IMR-90 (cell line): ENCODE results near the gene RIMS1. TPM values are rescaled to one million over a fixed set of nuclear protein-coding genes. Genes with fewer than 3 reads are reported as not detected.

ENCODE experiments used
- ATAC-seq: fragments of 200-7000 bp; cut with Tn5 transposase; 2 replicates; pipeline ENCODE4 v1.9.1; 2020; ENCODE audit warnings: low read depth, mild to moderate bottlenecking, moderate library complexity
- BruUV-seq: library from RNA; stranded (reverse); fragments of 400-500 nt; replicated peaks from 2 replicates; lab custom pipeline; 2021; lab: Mats Ljungman, UMichigan
- CTCF ChIA-PET: fragments of 300-600 bp; formaldehyde crosslinking; extraction: SDS; loops from one replicate; lab custom pipeline; 2021; ENCODE audit warnings: antibody characterized with exemption; lab: Yijun Ruan, JAX
- POLR2A ChIA-PET: fragments of 300-600 bp; sonication (Branson Sonifier 250); formaldehyde crosslinking; loops from one replicate; lab custom pipeline; 2022; ENCODE audit warnings: antibody characterized with exemption; ENCODE audit not compliant: unreplicated experiment; lab: Charles Lee
- DNase-seq: peaks from one replicate; pipeline ENCODE4 v3.0.0; 2013
- H2AFZ ChIP-seq: replicated peaks from 2 replicates; pipeline ENCODE3; 2013; ENCODE audit warnings: low read length, mild to moderate bottlenecking; ENCODE audit not compliant: poor library complexity
- H2AK5ac ChIP-seq: 2 replicates; pipeline ENCODE4 v1.6.1; 2013; ENCODE audit warnings: low read depth, low read length, inconsistent platforms
- H2AK9ac ChIP-seq: replicated peaks from 2 replicates; pipeline ENCODE3; 2013; ENCODE audit warnings: mild to moderate bottlenecking, low read depth, low read length, moderate library complexity; ENCODE audit not compliant: poor library complexity
- H2BK120ac ChIP-seq: 2 replicates; pipeline ENCODE4 v1.6.1; 2013; ENCODE audit warnings: low read depth, low read length, inconsistent platforms
- H2BK15ac ChIP-seq: 3 replicates; pipeline ENCODE4 v1.6.1; 2013; ENCODE audit warnings: low read depth, low read length, inconsistent platforms
- H2BK20ac ChIP-seq: 2 replicates; pipeline ENCODE4 v1.6.1; 2013; ENCODE audit warnings: low read depth, mild to moderate bottlenecking, inconsistent platforms, low read length, moderate library complexity
- H2BK5ac ChIP-seq: 2 replicates; pipeline ENCODE4 v1.6.1; 2013; ENCODE audit warnings: mild to moderate bottlenecking, low read depth, low read length, inconsistent platforms; ENCODE audit not compliant: poor library complexity, severe bottlenecking
- H3K14ac ChIP-seq: replicated peaks from 2 replicates; pipeline ENCODE4 v1.6.1; 2013; ENCODE audit warnings: low read depth, low read length, inconsistent platforms
- H3K18ac ChIP-seq: 2 replicates; pipeline ENCODE4 v1.6.1; 2013; ENCODE audit warnings: low read depth, low read length, control low read depth
- H3K23ac ChIP-seq: 2 replicates; pipeline ENCODE4 v1.6.1; 2013; ENCODE audit warnings: low read depth, low read length, inconsistent platforms
- H3K27ac ChIP-seq: 2 replicates; pipeline ENCODE4 v1.5.1; 2013; ENCODE audit warnings: mild to moderate bottlenecking, control low read depth, low read length; ENCODE audit not compliant: insufficient read depth
- H3K27me3 ChIP-seq: 2 replicates; pipeline ENCODE4 v1.6.1; 2013; ENCODE audit warnings: low read length; ENCODE audit not compliant: control insufficient read depth, insufficient read depth
- H3K36me3 ChIP-seq: 2 replicates; pipeline ENCODE4 v1.6.1; 2013; ENCODE audit warnings: low read length, mixed read lengths; ENCODE audit not compliant: control insufficient read depth, insufficient read depth
- H3K4ac ChIP-seq: 2 replicates; pipeline ENCODE4 v1.6.1; 2013; ENCODE audit warnings: low read depth, low read length, inconsistent platforms
- H3K4me1 ChIP-seq: 2 replicates; pipeline ENCODE4 v1.6.1; 2013; ENCODE audit warnings: low read length, mixed read lengths; ENCODE audit not compliant: control insufficient read depth, insufficient read depth
- H3K4me2 ChIP-seq: 2 replicates; pipeline ENCODE4 v1.6.1; 2013; ENCODE audit warnings: low read depth, mild to moderate bottlenecking, control low read depth, low read length, moderate library complexity
- H3K4me3 ChIP-seq: 2 replicates; pipeline ENCODE4 v1.5.1; 2013; ENCODE audit warnings: low read depth, mild to moderate bottlenecking, control low read depth, low read length, moderate library complexity; ENCODE audit not compliant: insufficient read depth
- H3K56ac ChIP-seq: 2 replicates; pipeline ENCODE4 v1.6.1; 2013; ENCODE audit warnings: low read length, inconsistent platforms; ENCODE audit not compliant: insufficient read depth; ENCODE audit errors: extremely low read depth
- H3K79me1 ChIP-seq, 2 experiments: 2 replicates each; pipeline ENCODE4 v1.6.1; 2013; ENCODE audit warnings: low read length in 2 of 2, inconsistent platforms in 1 of 2, low read depth in 1 of 2
- H3K9ac ChIP-seq: 2 replicates; pipeline ENCODE4 v1.6.1; 2013; ENCODE audit warnings: low read depth, low read length, control low read depth
- H3K9me1 ChIP-seq: 2 replicates; pipeline ENCODE4 v1.6.1; 2013; ENCODE audit warnings: low read length, inconsistent platforms; ENCODE audit not compliant: insufficient read depth
- H3K9me3 ChIP-seq: 2 replicates; pipeline ENCODE4 v1.6.1; 2013; ENCODE audit warnings: low read length; ENCODE audit not compliant: control insufficient read depth, insufficient read depth
- H4K20me1 ChIP-seq: 2 replicates; pipeline ENCODE4 v1.6.1; 2013; ENCODE audit warnings: low read length, inconsistent platforms; ENCODE audit not compliant: insufficient read depth
- H4K5ac ChIP-seq: 2 replicates; pipeline ENCODE4 v1.6.1; 2013; ENCODE audit warnings: mild to moderate bottlenecking, low read depth, low read length, control low read depth
- H4K8ac ChIP-seq, 2 experiments: 2 replicates each; pipeline ENCODE4 v1.6.1; 2013; ENCODE audit warnings: low read depth in 2 of 2, low read length in 2 of 2, control low read depth in 1 of 2, inconsistent platforms in 1 of 2
- H4K91ac ChIP-seq: 2 replicates; pipeline ENCODE4 v1.6.1; 2013; ENCODE audit warnings: low read depth, low read length, inconsistent platforms; ENCODE audit not compliant: insufficient read depth
- BHLHE40 ChIP-seq: fragments of 150-350 bp; IDR thresholded peaks from 2 replicates; pipeline ENCODE4 v1.6.1; 2016; ENCODE audit warnings: mild to moderate bottlenecking, low read depth, low read length
- CEBPB ChIP-seq: IDR thresholded peaks from 2 replicates; pipeline ENCODE4 v1.6.1; 2012; ENCODE audit warnings: low read depth, low read length, improper control_type of control experiment
- CHD1 ChIP-seq: IDR thresholded peaks from 2 replicates; pipeline ENCODE4 v1.6.1; 2012; ENCODE audit warnings: low read depth, low read length, improper control_type of control experiment
- CTCF ChIP-seq: conservative IDR thresholded peaks from 2 replicates; pipeline ENCODE4 v1.5.1; 2012; ENCODE audit warnings: mild to moderate bottlenecking, low read depth, low read length, improper control_type of control experiment
- ELK1 ChIP-seq: fragments of 150-350 bp; IDR thresholded peaks from 2 replicates; pipeline ENCODE4 v1.6.1; 2016; ENCODE audit warnings: low read depth, mild to moderate bottlenecking, low read length, moderate library complexity, borderline replicate concordance
- FOS ChIP-seq: fragments of 150-350 bp; IDR thresholded peaks from 2 replicates; pipeline ENCODE4 v1.6.1; 2016; ENCODE audit warnings: low read depth, low read length
- MAFK ChIP-seq: IDR thresholded peaks from 2 replicates; pipeline ENCODE4 v1.6.1; 2012; ENCODE audit warnings: low read depth, low read length, improper control_type of control experiment
- MAZ ChIP-seq: IDR thresholded peaks from 2 replicates; pipeline ENCODE4 v1.6.1; 2012; ENCODE audit warnings: low read depth, mild to moderate bottlenecking, low read length, improper control_type of control experiment, moderate library complexity, borderline replicate concordance
- MXI1 ChIP-seq: IDR thresholded peaks from 2 replicates; pipeline ENCODE4 v1.6.1; 2012; ENCODE audit warnings: low read depth, mild to moderate bottlenecking, low read length, moderate library complexity, borderline replicate concordance
- NFE2L2 ChIP-seq: fragments of 150-350 bp; IDR thresholded peaks from 2 replicates; pipeline ENCODE4 v1.6.1; 2016; ENCODE audit warnings: low read depth, mild to moderate bottlenecking, low read length
- POLR2A ChIP-seq: IDR thresholded peaks from 2 replicates; pipeline ENCODE4 v1.6.1; 2012; ENCODE audit warnings: mild to moderate bottlenecking, low read depth, low read length
- RAD21 ChIP-seq: IDR thresholded peaks from 2 replicates; pipeline ENCODE4 v1.6.1; 2012; ENCODE audit warnings: low read length, improper control_type of control experiment
- RCOR1 ChIP-seq: IDR thresholded peaks from 2 replicates; pipeline ENCODE4 v1.6.1; 2012; ENCODE audit warnings: mild to moderate bottlenecking, low read length, improper control_type of control experiment; ENCODE audit not compliant: insufficient replicate concordance
- RFX5 ChIP-seq: IDR thresholded peaks from 2 replicates; pipeline ENCODE4 v1.8.0; 2012; ENCODE audit warnings: low read depth, mild to moderate bottlenecking, low read length, moderate library complexity
- SMC3 ChIP-seq: fragments of 150-350 bp; IDR thresholded peaks from 2 replicates; pipeline ENCODE4 v1.6.1; 2016; ENCODE audit warnings: low read depth, mild to moderate bottlenecking, antibody characterized with exemption, low read length, moderate library complexity
- USF2 ChIP-seq: fragments of 150-350 bp; IDR thresholded peaks from 2 replicates; pipeline ENCODE4 v1.6.1; 2017; ENCODE audit warnings: mild to moderate bottlenecking, antibody characterized with exemption, low read length, low read depth
- dilution Hi-C: fragments of 300-500 bp; cut with HindIII; formaldehyde crosslinking; loops from one replicate; pipeline ENCODE4 v1.14.3; 2018; ENCODE audit warnings: low sequenced_read_pairs; ENCODE audit not compliant: unreplicated experiment
- in situ Hi-C: fragments of 300-500 bp; cut with MboI; formaldehyde crosslinking; loops from 3 replicates; pipeline ENCODE4 v1.14.3; 2019; ENCODE audit warnings: low sequenced_read_pairs, inconsistent platforms, mixed read lengths
- intact Hi-C: fragments of 100-400 bp; cut with micrococcal nuclease; formaldehyde crosslinking; loops from 2 replicates; pipeline ENCODE4 v1.10.0; 2022
- polyA plus RNA-seq, 3 experiments: library from polyadenylated mRNA; depleted of rRNA; stranded (reverse); fragments of >200 nt; gene quantifications; 2 replicates each; pipeline ENCODE4 v1.2.3, GENCODE V29; 2012; ENCODE audit warnings: low replicate concordance in 1 of 3
- total RNA-seq: library from RNA; depleted of rRNA; stranded (reverse); fragments of >200 nt; gene quantifications from 2 replicates; pipeline ENCODE4 v1.2.3, GENCODE V29; 2012

The RIMS1 gene
- total and polyA plus RNA-seq, 2 of the 4 experiments (the other 2 are of a cell fraction) = 0.44 to 3.8 TPM

- no peak overlapping the region for H3K56ac ChIP-seq
- ChIA-PET CTCF (interaction anchor here (0.7 to 1.5 kb wide), 2 partner anchors 10 to 169 kb away, joined by 4 to 5 read pairs; no protein-coding TSS in a partner anchor), POLR2A (no interaction called here)
- H3K9me3 ChIP-seq = no peaks in the 10 kb centered on the region
- H3K9me1 ChIP-seq = no peaks in the 10 kb centered on the region
- no peak overlapping the region for H3K27ac ChIP-seq
- H3K79me1 ChIP-seq = no peaks in the 10 kb centered on the region
- H2BK120ac ChIP-seq = no peak overlapping the region
- BruUV-seq = no TSS peak
- H3K27me3 ChIP-seq = no peaks in the 10 kb centered on the region
- H2BK15ac ChIP-seq = no peak overlapping the region
- H2BK5ac ChIP-seq = no peak overlapping the region
- H3K4me1 ChIP-seq = no peaks in the 10 kb centered on the region
- H3K23ac ChIP-seq = no peak overlapping the region
- no peak overlapping the region for H2AFZ ChIP-seq
- ATAC-seq (no peak), DNase-seq (peak; percentile 25)
- H2BK20ac ChIP-seq = no peak overlapping the region
- H3K4ac ChIP-seq = no peak overlapping the region
- H3K4me2 ChIP-seq = no peak overlapping the region
- dilution Hi-C loops (no loop called here), in situ Hi-C loops (loop anchor here (25.0 kb wide), 1 partner anchor 935 kb away; no protein-coding TSS in a partner anchor), intact Hi-C loops (no loop called here)
- H3K4me3 ChIP-seq = no peak overlapping the region
- H3K36me3 ChIP-seq = no peaks in the 10 kb centered on the region
- H2AK5ac ChIP-seq = no peak overlapping the region
- no peak overlapping the region for H2AK9ac ChIP-seq
- H4K20me1 ChIP-seq = no peaks in the 10 kb centered on the region
- H4K91ac ChIP-seq = no peak overlapping the region
- no peak overlapping the region for H3K9ac ChIP-seq
- no peak overlapping the region for H4K8ac ChIP-seq
- TF ChIP-seq BHLHE40 = no peak
- no peak for TF ChIP-seq CTCF
- no peak for TF ChIP-seq POLR2A
- no peak for TF ChIP-seq ELK1
- TF ChIP-seq MAZ = no peak
- no peak for TF ChIP-seq FOS
- TF ChIP-seq CHD1 = no peak
- no peak for TF ChIP-seq RCOR1
- TF ChIP-seq USF2 = no peak
- TF ChIP-seq SMC3 = no peak
- TF ChIP-seq MXI1 = no peak
- no peak for TF ChIP-seq RAD21
- no peak for TF ChIP-seq MAFK
- TF ChIP-seq RFX5 = no peak
- TF ChIP-seq NFE2L2 = no peak
- no peak for TF ChIP-seq CEBPB
- H3K14ac ChIP-seq = no peak overlapping the region
- H3K18ac ChIP-seq = no peak overlapping the region
- no peak overlapping the region for H4K5ac ChIP-seq
These were observed 515.5 kb downstream of the RIMS1 start for GRCh38 chr6:72401865-72402264.
